ENCODE measurements around the gene ELOVL3.

Gene ELOVL3

DNA sequence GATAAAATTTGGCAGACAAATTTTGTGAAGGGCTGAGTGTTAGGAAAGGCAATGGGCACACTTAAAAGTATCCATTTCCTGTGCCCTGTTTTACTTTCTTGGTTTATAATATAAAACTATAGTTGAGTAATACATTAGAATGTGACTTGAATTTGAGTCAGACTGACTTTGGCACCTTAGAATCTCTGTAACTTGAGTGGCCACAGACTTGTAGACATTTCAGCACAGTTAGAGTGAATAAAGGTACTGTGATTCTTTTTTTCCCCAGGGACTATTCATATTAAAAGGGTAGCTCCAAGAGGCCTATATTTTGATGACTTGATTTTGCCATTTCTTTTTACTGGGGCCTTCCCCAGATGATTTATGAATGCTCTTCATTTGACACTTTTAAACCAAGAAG lies 41.6 kb downstream of the ELOVL3 start:
- no peaks in the 10 kb centered on the region for H3K4me1 ChIP-seq (ENCODE audit: insufficient read depth, low read length, severe bottlenecking)
- no peaks in the 10 kb centered on the region for H3K27me3 ChIP-seq (ENCODE audit: insufficient read depth, low read length)
- no peaks in the 10 kb centered on the region for H4K20me1 ChIP-seq (ENCODE audit: insufficient read depth, low read length)
- H2AFZ ChIP-seq (ENCODE audit: low read length) = no peak overlapping the region
- H3K9ac ChIP-seq (ENCODE audit: low read length) = no peak overlapping the region
- no peak overlapping the region for H3K4me3 ChIP-seq (ENCODE audit: low read depth, low read length, poor library complexity, severe bottlenecking)
- H3K36me3 ChIP-seq (ENCODE audit: insufficient read depth, low read length) = peaks cover 6% of the 10 kb centered on the region; the same call in 1 of the 2 replicates
- no peaks in the 10 kb centered on the region for H3F3A ChIP-seq (ENCODE audit: insufficient read depth, low read length)
- H3K27ac ChIP-seq (ENCODE audit: low read depth, low read length, poor library complexity, severe bottlenecking) = no peak overlapping the region
- H3K79me2 ChIP-seq (ENCODE audit: insufficient read depth, low read length) = no peaks in the 10 kb centered on the region; the same call in 1 of the 2 replicates
- TF ChIP-seq EZH2 (IDR thresholded peaks at IDR 0.05; ENCODE audit: borderline replicate concordance, low read length) = no peak
- no peak overlapping the region for H3K4me2 ChIP-seq (ENCODE audit: low read length)
- no peaks in the 10 kb centered on the region for H3K9me2 ChIP-seq (ENCODE audit: low read depth, low read length)
- no peaks in the 10 kb centered on the region for H3K9me3 ChIP-seq (ENCODE audit: low read length)

DNA sequence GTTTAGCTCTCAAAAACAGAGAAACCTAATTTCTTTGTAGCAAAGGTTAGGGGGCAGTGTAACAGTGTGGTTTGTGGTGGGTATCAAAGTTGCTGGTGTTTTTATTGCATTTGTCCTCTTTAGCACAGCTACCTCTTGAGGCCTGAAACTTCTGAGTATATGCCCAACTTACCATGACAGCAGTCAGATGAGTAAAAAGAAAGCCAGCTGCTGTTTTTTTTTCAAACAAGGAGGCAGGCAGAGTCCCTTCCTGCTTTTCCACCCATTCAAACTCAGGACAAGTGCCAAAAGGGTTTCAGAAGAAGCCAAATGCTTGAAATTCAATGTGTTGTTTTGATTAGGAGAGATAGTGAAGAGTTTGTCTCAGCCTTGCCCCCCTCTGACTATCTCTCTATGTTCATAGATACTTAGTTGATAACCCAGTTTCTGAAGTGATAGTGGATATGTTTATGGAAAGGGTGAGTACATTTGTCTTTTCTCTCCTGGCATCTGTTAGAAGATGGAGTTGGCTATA lies 42.3 kb downstream of the ELOVL3 start:
- no peak overlapping the region for H3K9ac ChIP-seq (ENCODE audit: low read length)
- no peak overlapping the region for H3K27ac ChIP-seq (ENCODE audit: low read depth, low read length, poor library complexity, severe bottlenecking)
- H2AFZ ChIP-seq (ENCODE audit: low read length) = no peak overlapping the region
- TF ChIP-seq EZH2 (IDR thresholded peaks at IDR 0.05; ENCODE audit: borderline replicate concordance, low read length) = no peak
- TF ChIP-seq, protein P1, sequence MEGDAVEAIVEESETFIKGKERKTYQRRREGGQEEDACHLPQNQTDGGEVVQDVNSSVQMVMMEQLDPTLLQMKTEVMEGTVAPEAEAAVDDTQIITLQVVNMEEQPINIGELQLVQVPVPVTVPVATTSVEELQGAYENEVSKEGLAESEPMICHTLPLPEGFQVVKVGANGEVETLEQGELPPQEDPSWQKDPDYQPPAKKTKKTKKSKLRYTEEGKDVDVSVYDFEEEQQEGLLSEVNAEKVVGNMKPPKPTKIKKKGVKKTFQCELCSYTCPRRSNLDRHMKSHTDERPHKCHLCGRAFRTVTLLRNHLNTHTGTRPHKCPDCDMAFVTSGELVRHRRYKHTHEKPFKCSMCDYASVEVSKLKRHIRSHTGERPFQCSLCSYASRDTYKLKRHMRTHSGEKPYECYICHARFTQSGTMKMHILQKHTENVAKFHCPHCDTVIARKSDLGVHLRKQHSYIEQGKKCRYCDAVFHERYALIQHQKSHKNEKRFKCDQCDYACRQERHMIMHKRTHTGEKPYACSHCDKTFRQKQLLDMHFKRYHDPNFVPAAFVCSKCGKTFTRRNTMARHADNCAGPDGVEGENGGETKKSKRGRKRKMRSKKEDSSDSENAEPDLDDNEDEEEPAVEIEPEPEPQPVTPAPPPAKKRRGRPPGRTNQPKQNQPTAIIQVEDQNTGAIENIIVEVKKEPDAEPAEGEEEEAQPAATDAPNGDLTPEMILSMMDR (IDR thresholded peaks at IDR 0.05; ENCODE audit: low read length) = peak; percentile 5; the same call in 1 of the 2 replicates
- H3K4me1 ChIP-seq (ENCODE audit: insufficient read depth, low read length, severe bottlenecking) = no peaks in the 10 kb centered on the region
- H4K20me1 ChIP-seq (ENCODE audit: insufficient read depth, low read length) = no peaks in the 10 kb centered on the region
- H3K36me3 ChIP-seq (ENCODE audit: insufficient read depth, low read length) = no peaks in the 10 kb centered on the region
- no peaks in the 10 kb centered on the region for H3K9me2 ChIP-seq (ENCODE audit: low read depth, low read length)
- no peaks in the 10 kb centered on the region for H3K9me3 ChIP-seq (ENCODE audit: low read length)
- H3K4me3 ChIP-seq (ENCODE audit: low read depth, low read length, poor library complexity, severe bottlenecking) = no peak overlapping the region
- H3K4me2 ChIP-seq (ENCODE audit: low read length) = no peak overlapping the region
- no peaks in the 10 kb centered on the region for H3K27me3 ChIP-seq (ENCODE audit: insufficient read depth, low read length)
- H3F3A ChIP-seq (ENCODE audit: insufficient read depth, low read length) = no peaks in the 10 kb centered on the region
- no peaks in the 10 kb centered on the region; the same call in 1 of the 2 replicates for H3K79me2 ChIP-seq (ENCODE audit: insufficient read depth, low read length)

DNA sequence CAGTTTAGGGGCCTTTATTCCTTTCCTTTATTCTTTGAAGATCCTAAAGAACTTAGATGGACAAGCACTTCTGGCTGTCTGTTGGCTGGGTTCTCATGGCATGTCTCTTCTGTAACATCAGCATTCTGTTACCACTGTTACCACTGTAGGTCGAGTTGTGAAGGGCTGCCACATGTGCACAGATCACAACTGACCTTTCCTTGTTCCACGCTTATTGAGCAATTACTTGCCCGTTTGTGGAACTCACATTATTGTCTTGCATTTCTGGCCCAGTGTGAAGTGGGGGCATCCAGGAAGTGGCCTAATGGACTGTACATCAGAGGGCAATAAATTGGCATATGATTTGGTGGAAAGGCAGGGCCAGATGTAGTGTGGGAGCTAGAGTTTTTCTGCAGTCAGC lies 42.9 kb downstream of the ELOVL3 start:
- Histone ChIP-seq H3K9me3 (ENCODE audit: low read length) (no peaks in the 10 kb centered on the region), H3K4me1 (ENCODE audit: insufficient read depth, low read length, severe bottlenecking) (no peaks in the 10 kb centered on the region), H3K79me2 (ENCODE audit: insufficient read depth, low read length) (no peaks in the 10 kb centered on the region; the same call in 1 of the 2 replicates), H3K9me2 (ENCODE audit: low read depth, low read length) (no peaks in the 10 kb centered on the region), H4K20me1 (ENCODE audit: insufficient read depth, low read length) (no peaks in the 10 kb centered on the region), H3K27me3 (ENCODE audit: insufficient read depth, low read length) (no peaks in the 10 kb centered on the region), H2AFZ (ENCODE audit: low read length) (no peak overlapping the region), H3K9ac (ENCODE audit: low read length) (no peak overlapping the region), H3F3A (ENCODE audit: insufficient read depth, low read length) (no peaks in the 10 kb centered on the region), H3K4me2 (ENCODE audit: low read length) (no peak overlapping the region), H3K27ac (ENCODE audit: low read depth, low read length, poor library complexity, severe bottlenecking) (no peak overlapping the region), H3K4me3 (ENCODE audit: low read depth, low read length, poor library complexity, severe bottlenecking) (no peak overlapping the region), H3K36me3 (ENCODE audit: insufficient read depth, low read length) (no peaks in the 10 kb centered on the region)
- TF ChIP-seq EZH2 (IDR thresholded peaks at IDR 0.05; ENCODE audit: borderline replicate concordance, low read length) = no peak
- TF ChIP-seq, protein P1 (IDR thresholded peaks at IDR 0.05; ENCODE audit: low read length) = no peak

- H3K9me2 ChIP-seq (ENCODE audit: low read depth, low read length) = no peaks in the 10 kb centered on the region
- H3F3A ChIP-seq (ENCODE audit: insufficient read depth, low read length) = no peaks in the 10 kb centered on the region
- H3K4me3 ChIP-seq (ENCODE audit: low read depth, low read length, poor library complexity, severe bottlenecking) = no peak overlapping the region
- no peak overlapping the region for H3K27ac ChIP-seq (ENCODE audit: low read depth, low read length, poor library complexity, severe bottlenecking)
- no peak overlapping the region for H3K9ac ChIP-seq (ENCODE audit: low read length)
- no peaks in the 10 kb centered on the region for H3K4me1 ChIP-seq (ENCODE audit: insufficient read depth, low read length, severe bottlenecking)
- H2AFZ ChIP-seq (ENCODE audit: low read length) = no peak overlapping the region
- TF ChIP-seq, protein P1 (IDR thresholded peaks at IDR 0.05; ENCODE audit: low read length) = no peak
- no peak for TF ChIP-seq EZH2 (IDR thresholded peaks at IDR 0.05; ENCODE audit: borderline replicate concordance, low read length)
- no peaks in the 10 kb centered on the region for H3K27me3 ChIP-seq (ENCODE audit: insufficient read depth, low read length)
- no peaks in the 10 kb centered on the region for H3K36me3 ChIP-seq (ENCODE audit: insufficient read depth, low read length)
- no peak overlapping the region for H3K4me2 ChIP-seq (ENCODE audit: low read length)
- H4K20me1 ChIP-seq (ENCODE audit: insufficient read depth, low read length) = no peaks in the 10 kb centered on the region
- no peaks in the 10 kb centered on the region; the same call in 1 of the 2 replicates for H3K79me2 ChIP-seq (ENCODE audit: insufficient read depth, low read length)
- H3K9me3 ChIP-seq (ENCODE audit: low read length) = no peaks in the 10 kb centered on the region
Observed at GRCh38 chr10:102274062-102274461, 48.0 kb downstream of the ELOVL3 start.
